GM23338 (cell line): ENCODE measurements around the gene ATG4B. TPM values are rescaled to one million over a fixed set of nuclear protein-coding genes. Genes with fewer than 3 reads are reported as not detected.

ENCODE experiments used
- ATAC-seq: fragments of 200-7000 bp; cut with Tn5 transposase; 3 replicates; pipeline ENCODE4 v1.9.1; 2020
- DNase-seq: peaks from one replicate; pipeline ENCODE4 v3.0.0-alpha.2; 2015; ENCODE audit warnings: low spot score
- H2AFZ ChIP-seq: fragments of 200-600 bp; sonication (generic); 2 replicates; pipeline ENCODE4 v1.8.0; 2016; ENCODE audit warnings: antibody characterized with exemption, mild to moderate bottlenecking, moderate library complexity
- H3F3A ChIP-seq: fragments of 200-600 bp; sonication (generic); replicated peaks from 2 replicates; pipeline ENCODE4 v1.8.0; 2017; ENCODE audit warnings: antibody characterized with exemption, mixed run types, low read depth
- H3K27ac ChIP-seq: fragments of 200-600 bp; sonication (generic); 2 replicates; pipeline ENCODE4 v1.6.1; 2016; ENCODE audit warnings: low read depth
- H3K27me3 ChIP-seq: fragments of 200-600 bp; sonication (generic); 2 replicates; pipeline ENCODE4 v1.8.0; 2016; ENCODE audit warnings: mild to moderate bottlenecking, mixed run types, moderate library complexity; ENCODE audit not compliant: insufficient read depth
- H3K36me3 ChIP-seq: fragments of 200-600 bp; sonication (generic); 2 replicates; pipeline ENCODE4 v1.8.0; 2016; ENCODE audit warnings: mild to moderate bottlenecking; ENCODE audit not compliant: insufficient read depth
- H3K4me1 ChIP-seq: fragments of 200-600 bp; sonication (generic); 2 replicates; pipeline ENCODE4 v1.8.0; 2016; ENCODE audit warnings: mild to moderate bottlenecking, moderate library complexity; ENCODE audit not compliant: insufficient read depth
- H3K4me2 ChIP-seq: fragments of 200-600 bp; sonication (generic); 2 replicates; pipeline ENCODE4 v1.7.1; 2017; ENCODE audit warnings: mixed run types
- H3K4me3 ChIP-seq: fragments of 200-600 bp; sonication (generic); 2 replicates; pipeline ENCODE4 v1.6.1; 2016; ENCODE audit warnings: mixed run types
- H3K79me2 ChIP-seq: fragments of 200-600 bp; sonication (generic); replicated peaks from 2 replicates; pipeline ENCODE4 v1.8.0; 2017; ENCODE audit warnings: mild to moderate bottlenecking; ENCODE audit not compliant: insufficient read depth
- H3K9me2 ChIP-seq: fragments of 200-600 bp; sonication (generic); 2 replicates; pipeline ENCODE4 v1.8.0; 2017; ENCODE audit not compliant: insufficient read depth
- H4K20me1 ChIP-seq: fragments of 200-600 bp; sonication (generic); replicated peaks from 2 replicates; pipeline ENCODE4 v1.8.0; 2017; ENCODE audit warnings: mild to moderate bottlenecking; ENCODE audit not compliant: insufficient read depth
- H3K27ac Mint-ChIP-seq: 2 replicates; pipeline ENCODE4 v1.8.0; 2020; ENCODE audit warnings: inconsistent platforms, mild to moderate bottlenecking, moderate library complexity, mixed read lengths
- H3K27me3 Mint-ChIP-seq: 3 replicates; pipeline ENCODE4 v1.8.0; 2022; ENCODE audit warnings: low read depth, mild to moderate bottlenecking, moderate library complexity, mixed read lengths, inconsistent platforms; ENCODE audit not compliant: insufficient read depth, poor library complexity
- H3K36me3 Mint-ChIP-seq: 3 replicates; pipeline ENCODE4 v1.8.0; 2021; ENCODE audit warnings: low read depth, mild to moderate bottlenecking, inconsistent platforms, moderate library complexity, mixed read lengths
- H3K4me1 Mint-ChIP-seq: 3 replicates; pipeline ENCODE4 v1.8.0; 2020; ENCODE audit warnings: mild to moderate bottlenecking, inconsistent platforms, mixed read lengths
- H3K4me3 Mint-ChIP-seq: 3 replicates; pipeline ENCODE4 v1.8.0; 2021; ENCODE audit warnings: moderate library complexity, mild to moderate bottlenecking, inconsistent platforms, mixed read lengths
- H3K9me3 Mint-ChIP-seq: 3 replicates; pipeline ENCODE4 v1.8.0; 2020; ENCODE audit warnings: moderate library complexity, mild to moderate bottlenecking, inconsistent platforms, mixed read lengths
- CREB1 ChIP-seq: fragments of 250-450 bp; sonication (Bioruptor Pico); IDR thresholded peaks from 2 replicates; pipeline ENCODE4 v1.5.0; 2020; ENCODE audit warnings: low read depth, mild to moderate bottlenecking, moderate library complexity
- CTCF ChIP-seq, 2 experiments: fragments of 200-600 bp in 1 of 2; sonication (generic) in 1 of 2; conservative IDR thresholded peaks; 2 replicates each; pipeline versions ENCODE4 v1.5.1 to v1.6.1; 2016 to 2017; ENCODE audit warnings: antibody characterized with exemption in 2 of 2, low read depth in 2 of 2, mild to moderate bottlenecking in 2 of 2, moderate library complexity in 1 of 2
- ETS1 ChIP-seq: IDR thresholded peaks from 2 replicates; pipeline ENCODE4 v1.6.1; 2016; ENCODE audit warnings: antibody characterized with exemption
- EZH2 ChIP-seq: fragments of 200-600 bp; sonication (generic); IDR thresholded peaks from one replicate; pipeline ENCODE4 v1.8.0; 2017; ENCODE audit warnings: antibody characterized with exemption, mild to moderate bottlenecking, low read depth; ENCODE audit not compliant: unreplicated experiment
- EZH2phosphoT487 ChIP-seq: fragments of 200-600 bp; sonication (generic); IDR thresholded peaks from one replicate; pipeline ENCODE4 v1.8.1; 2018; ENCODE audit warnings: antibody characterized with exemption; ENCODE audit not compliant: unreplicated experiment
- POLR2AphosphoS5 ChIP-seq: IDR thresholded peaks from 2 replicates; pipeline ENCODE4 v1.6.1; 2016; ENCODE audit warnings: antibody characterized with exemption, low read depth
- REST ChIP-seq: IDR thresholded peaks from one replicate; pipeline ENCODE4 v1.6.1; 2018; ENCODE audit warnings: antibody characterized with exemption; ENCODE audit not compliant: unreplicated experiment
- STAT1 ChIP-seq: IDR thresholded peaks from one replicate; pipeline ENCODE4 v1.6.1; 2016; ENCODE audit warnings: antibody characterized with exemption; ENCODE audit not compliant: unreplicated experiment
- ZNF114 ChIP-seq: fragments of 250-450 bp; sonication (Bioruptor Pico); IDR thresholded peaks from 2 replicates; pipeline ENCODE4 v1.5.0; 2020; ENCODE audit warnings: mild to moderate bottlenecking, moderate library complexity
- ZNF331 ChIP-seq: fragments of 250-450 bp; sonication (Bioruptor Pico); IDR thresholded peaks from 2 replicates; pipeline ENCODE4 v1.5.0; 2020; ENCODE audit warnings: low read depth, mild to moderate bottlenecking, moderate library complexity
- polyA plus RNA-seq: library from polyadenylated mRNA; unstranded; fragments of >200 nt; fragmentation: Nextera tagmentation; extraction: Ambion mirVana; gene quantifications from 2 replicates; pipeline ENCODE4 v1.2.1, GENCODE V29; 2016
- total RNA-seq: library from RNA; depleted of rRNA; stranded (reverse); fragments of >200 nt; shearing (Covaris generic); gene quantifications from 2 replicates; pipeline ENCODE4 v1.2.3, GENCODE V29; 2014

The ATG4B gene
- total and polyA plus RNA-seq, 2 experiments from 2014 or later, result 102 to 104 TPM

GRCh38 chr2:241675885-241676284, 38.4 kb downstream of the ATG4B start:
- peaks cover 14% of the 10 kb centered on the region for H3K27me3 Mint-ChIP-seq
- H4K20me1 ChIP-seq, result peaks cover 8% of the 10 kb centered on the region
- H3K36me3 ChIP-seq, result peaks cover 4% of the 10 kb centered on the region; the same call in 1 of the 2 replicates
- TF ChIP-seq EZH2 (no peak), CTCF (conservative IDR thresholded peaks at IDR 0.05; ENCODE audit: low read depth in 2 of 2) (peak in 1 of 2 experiments; percentile 29; a peak in 3 of 4 replicates)
- no peak overlapping the region for H3K4me3 Mint-ChIP-seq
- H3K4me1 ChIP-seq, result no peaks in the 10 kb centered on the region
- no peaks in the 10 kb centered on the region for H3K79me2 ChIP-seq
- no peak overlapping the region for H2AFZ ChIP-seq
- no peak overlapping the region for H3K4me3 ChIP-seq
- no peaks in the 10 kb centered on the region for H3K27me3 ChIP-seq
- H3K27ac Mint-ChIP-seq, result no peak overlapping the region
- H3K36me3 Mint-ChIP-seq, result peaks cover 56% of the 10 kb centered on the region
- no peaks in the 10 kb centered on the region for H3K9me3 Mint-ChIP-seq
- H3K9me2 ChIP-seq, result no peaks in the 10 kb centered on the region
- ATAC-seq (peak; percentile 21), DNase-seq (peak; percentile 34)
- H3K4me2 ChIP-seq, result no peak overlapping the region
- peaks cover 5% of the 10 kb centered on the region; the same call in 2 of the 3 replicates for H3K4me1 Mint-ChIP-seq
- H3F3A ChIP-seq, result no peaks in the 10 kb centered on the region; the same call in none of the 2 replicates
- H3K27ac ChIP-seq, result no peak overlapping the region

- Histone ChIP-seq H3K4me3 (no peak overlapping the region), H3K27me3 (no peaks in the 10 kb centered on the region), H3K79me2 (peaks cover 6% of the 10 kb centered on the region; the same call in 1 of the 2 replicates), H3K27ac (no peak overlapping the region), H4K20me1 (peaks cover 8% of the 10 kb centered on the region), H2AFZ (no peak overlapping the region), H3F3A (no peaks in the 10 kb centered on the region; the same call in none of the 2 replicates), H3K9me2 (no peaks in the 10 kb centered on the region), H3K4me1 (no peaks in the 10 kb centered on the region), H3K4me2 (no peak overlapping the region), H3K36me3 (peaks cover 4% of the 10 kb centered on the region)
- no peaks in the 10 kb centered on the region for H3K9me3 Mint-ChIP-seq
- ATAC-seq, result no peak
- no peak overlapping the region for H3K27ac Mint-ChIP-seq
- peaks cover 14% of the 10 kb centered on the region for H3K27me3 Mint-ChIP-seq
- peaks cover 5% of the 10 kb centered on the region; the same call in 2 of the 3 replicates for H3K4me1 Mint-ChIP-seq
- H3K36me3 Mint-ChIP-seq, result peaks cover 61% of the 10 kb centered on the region
- no peak overlapping the region for H3K4me3 Mint-ChIP-seq
- DNase-seq, result no peak
- no peak for TF ChIP-seq EZH2phosphoT487
- no peak for TF ChIP-seq REST
- no peak for TF ChIP-seq ETS1
- TF ChIP-seq ZNF114, result no peak
- TF ChIP-seq CREB1 (CRISPR knock-in tag), result no peak
- no peak for TF ChIP-seq STAT1
- TF ChIP-seq CTCF (conservative IDR thresholded peaks at IDR 0.05; ENCODE audit: low read depth in 2 of 2), result no peak
- TF ChIP-seq ZNF331, result no peak
- TF ChIP-seq POLR2AphosphoS5, result no peak
These were observed 39.2 kb downstream of the ATG4B start for GRCh38 chr2:241676665-241677064.
